HCT116 (cell line): ENCODE data around the gene ADGRD1. TPM values are rescaled to one million over a fixed set of nuclear protein-coding genes. Genes with fewer than 3 reads are reported as not detected.

Experiments used
- ATAC-seq: fragments of 200-7000 bp; cut with Tn5 transposase; 2 replicates; pipeline ENCODE4 v1.9.1; 2020; ENCODE audit warnings: mild to moderate bottlenecking, moderate library complexity
- BruUV-seq: library from RNA; stranded (reverse); fragments of 400-500 nt; replicated peaks from 2 replicates; lab custom pipeline; 2021; lab: Mats Ljungman, UMichigan
- CTCF ChIA-PET: fragments of 300-600 bp; sonication (Branson Sonifier 250); formaldehyde crosslinking; loops from one replicate; lab custom pipeline; 2021; ENCODE audit warnings: antibody characterized with exemption; lab: Charles Lee
- POLR2A ChIA-PET: fragments of 300-600, 350-600 bp; sonication (Branson Sonifier 250); formaldehyde crosslinking; loops from one replicate; lab custom pipeline; 2021; ENCODE audit warnings: antibody characterized with exemption; lab: Charles Lee
- RAD21 ChIA-PET, 2 experiments: fragments of 300-600 bp; sonication (Branson Sonifier 250); formaldehyde crosslinking; loops; one replicate each; lab custom pipeline; 2023; ENCODE audit warnings: low total read pairs in 2 of 2; ENCODE audit not compliant: uncharacterized antibody in 2 of 2, unreplicated experiment in 2 of 2, low non-redundant PET in 1 of 2; lab: Charles Lee
- DNase-seq: peaks from one replicate; pipeline ENCODE4 v3.0.0-alpha.2; 2010; ENCODE audit warnings: low read depth, low spot score
- H2AFZ ChIP-seq: fragments of 200-600 bp; shearing (Covaris generic), sonication (generic); 2 replicates; pipeline ENCODE4 v1.6.1; 2017; ENCODE audit warnings: low read depth, mixed run types, mixed read lengths, antibody characterized with exemption, low read length; ENCODE audit not compliant: poor library complexity, severe bottlenecking
- H3K27ac ChIP-seq: 2 replicates; pipeline ENCODE4 v1.5.1; 2012; ENCODE audit warnings: low read depth, low read length
- H3K27me3 ChIP-seq: fragments of 200-600 bp; sonication (generic); 2 replicates; pipeline ENCODE4 v1.6.1; 2016; ENCODE audit warnings: mixed run types, low read length, mixed read lengths; ENCODE audit not compliant: insufficient read depth
- H3K36me3 ChIP-seq, 2 experiments: fragments of 200-500 bp in 1 of 2; fragments of 200-600 bp in 1 of 2; sonication (Bioruptor generic) in 1 of 2; sonication (generic) in 1 of 2; 2 replicates each; pipeline versions ENCODE4 v1.5.1 to v1.6.1; 2014 to 2016; ENCODE audit warnings: low read length in 2 of 2, inconsistent platforms in 1 of 2, mixed read lengths in 1 of 2, mixed run types in 1 of 2; ENCODE audit not compliant: insufficient read depth in 2 of 2, control insufficient read depth in 1 of 2
- H3K4me1 ChIP-seq, 2 experiments: fragments of 200-600 bp in 1 of 2; sonication (generic) in 1 of 2; 2 replicates each; pipeline versions ENCODE4 v1.5.1 to v1.6.1; 2012 to 2017; ENCODE audit warnings: low read length in 2 of 2, inconsistent platforms in 1 of 2, mild to moderate bottlenecking in 1 of 2, mixed read lengths in 1 of 2, mixed run types in 1 of 2, moderate library complexity in 1 of 2; ENCODE audit not compliant: insufficient read depth in 2 of 2, control insufficient read depth in 1 of 2
- H3K4me2 ChIP-seq: fragments of 200-600 bp; sonication (generic); 2 replicates; pipeline ENCODE4 v1.6.1; 2017; ENCODE audit warnings: mixed run types, low read length, mixed read lengths
- H3K4me3 ChIP-seq, 2 experiments: fragments of 200-600 bp in 1 of 2; sonication (generic) in 1 of 2; replicated peaks in 1 of 2; 2 replicates each; pipeline ENCODE4 v1.5.1; 2011 to 2016; ENCODE audit warnings: low read length in 2 of 2, control low read depth in 1 of 2, low read depth in 1 of 2, mild to moderate bottlenecking in 1 of 2, mixed read lengths in 1 of 2, mixed run types in 1 of 2
- H3K79me2 ChIP-seq: fragments of 200-600 bp; sonication (generic); 2 replicates; pipeline ENCODE4 v1.6.1; 2017; ENCODE audit warnings: mild to moderate bottlenecking, mixed run types, low read length, moderate library complexity, mixed read lengths; ENCODE audit not compliant: insufficient read depth
- H3K9ac ChIP-seq: fragments of 200-600 bp; sonication (generic); 2 replicates; pipeline ENCODE4 v1.6.1; 2016; ENCODE audit warnings: low read length, mixed read lengths
- H3K9me2 ChIP-seq: fragments of 200-600 bp; sonication (generic), shearing (Covaris generic); 2 replicates; pipeline ENCODE4 v1.6.1; 2017; ENCODE audit warnings: mixed run types, mild to moderate bottlenecking, moderate library complexity; ENCODE audit not compliant: insufficient read depth
- H3K9me3 ChIP-seq, 2 experiments: fragments of 200-500 bp in 1 of 2; fragments of 200-600 bp in 1 of 2; sonication (Bioruptor generic) in 1 of 2; sonication (generic) in 1 of 2; 2 replicates each; pipeline ENCODE4 v1.6.1; 2014 to 2017; ENCODE audit warnings: low read length in 2 of 2, mixed read lengths in 2 of 2, inconsistent platforms in 1 of 2, low read depth in 1 of 2, mild to moderate bottlenecking in 1 of 2, mixed run types in 1 of 2, moderate library complexity in 1 of 2; ENCODE audit not compliant: control insufficient read depth in 1 of 2, insufficient read depth in 1 of 2
- H4K20me1 ChIP-seq: fragments of 200-600 bp; sonication (generic), shearing (Covaris generic); 2 replicates; pipeline ENCODE4 v1.6.1; 2017; ENCODE audit warnings: mixed run types, mild to moderate bottlenecking, moderate library complexity; ENCODE audit not compliant: insufficient read depth
- CEBPB ChIP-seq: IDR thresholded peaks from 2 replicates; pipeline ENCODE4 v1.6.1; 2012; ENCODE audit warnings: low read depth
- EZH2phosphoT487 ChIP-seq: fragments of 200-600 bp; IDR thresholded peaks from 2 replicates; pipeline ENCODE4 v1.6.1; 2018; ENCODE audit warnings: antibody characterized with exemption, borderline replicate concordance
- JUND ChIP-seq: IDR thresholded peaks from 2 replicates; pipeline ENCODE4 v1.6.1; 2012
- POLR2A ChIP-seq: IDR thresholded peaks from 2 replicates; pipeline ENCODE4 v1.7.0; 2011; ENCODE audit warnings: borderline replicate concordance; ENCODE audit not compliant: insufficient read depth, insufficient read length; ENCODE audit errors: extremely low read depth
- SIN3A ChIP-seq: IDR thresholded peaks from 2 replicates; pipeline ENCODE4 v1.6.1; 2012; ENCODE audit warnings: low read depth
- ZFX ChIP-seq: fragments of 450-650 bp; IDR thresholded peaks from 2 replicates; pipeline ENCODE4 v1.6.1; 2017
- intact Hi-C: fragments of 100-400 bp; cut with micrococcal nuclease; formaldehyde crosslinking; loops from 2 replicates; pipeline ENCODE4 v1.10.0; 2022
- total RNA-seq: library from RNA; stranded (reverse); gene quantifications from one replicate; pipeline ENCODE4 v1.2.1, GENCODE V29; 2021; ENCODE audit not compliant: unreplicated experiment
- TF ChIP-seq, protein P1 (sequence below): IDR thresholded peaks from 2 replicates; pipeline ENCODE4 v1.6.1; 2012; ENCODE audit warnings: low read depth
- TF ChIP-seq, protein P2 (sequence below): IDR thresholded peaks from 2 replicates; pipeline ENCODE4 v1.6.1; 2011; ENCODE audit warnings: mild to moderate bottlenecking, low read length, moderate library complexity; ENCODE audit not compliant: insufficient replicate concordance; ENCODE audit errors: extremely low read depth
- TF ChIP-seq, protein P3 (sequence below), 3 experiments: fragments of 200-600 bp in 1 of 3; sonication (generic) in 1 of 3; IDR thresholded peaks in 2 of 3; conservative IDR thresholded peaks in 1 of 3; 2 replicates each; pipeline ENCODE4 v1.5.1; 2012 to 2017; ENCODE audit warnings: low read depth in 2 of 3, low read length in 2 of 3, antibody characterized with exemption in 1 of 3, borderline replicate concordance in 1 of 3, control low read depth in 1 of 3, mild to moderate bottlenecking in 1 of 3, mixed read lengths in 1 of 3, mixed run types in 1 of 3, moderate library complexity in 1 of 3; ENCODE audit not compliant: insufficient read depth in 1 of 3
- TF ChIP-seq, protein P4 (sequence below): IDR thresholded peaks from 2 replicates; pipeline ENCODE4 v1.6.1; 2012

The ADGRD1 gene
- total RNA-seq, 1 experiment from 2014 or later, result 0.44 TPM

DNA sequence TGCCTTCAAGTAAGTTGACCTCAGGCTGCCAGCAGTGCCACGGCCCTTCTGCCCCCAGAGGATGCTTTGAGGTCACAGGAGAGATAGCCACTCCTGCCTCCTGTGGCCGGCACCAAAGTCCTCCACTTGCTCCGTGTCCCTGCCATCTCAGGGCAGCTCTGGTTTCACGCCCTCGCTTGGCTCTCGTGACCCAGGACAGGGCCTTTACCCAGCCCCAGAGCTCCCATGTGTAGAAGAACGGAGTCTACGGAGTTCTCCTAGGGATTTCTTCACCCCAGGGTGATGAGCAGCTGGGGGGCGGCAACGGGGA, 178.1 kb downstream of the ADGRD1 start:
- no peaks in the 10 kb centered on the region for H3K36me3 ChIP-seq
- no peak overlapping the region for H3K9ac ChIP-seq
- H3K9me3 ChIP-seq, result no peaks in the 10 kb centered on the region
- ChIA-PET CTCF (interaction anchor here (0.7 to 3.1 kb wide), 14 partner anchors 15 to 730 kb away, joined by 3 to 27 read pairs (median 4); no protein-coding TSS in a partner anchor), RAD21 (interaction anchor here (0.7 to 1.0 kb wide), 5 partner anchors 16 to 215 kb away, joined by 3 to 6 read pairs (median 5); no protein-coding TSS in a partner anchor), POLR2A (interaction anchor here (0.9 kb wide), 1 partner anchor 26 kb away, joined by 3 read pairs; no protein-coding TSS in a partner anchor)
- intact Hi-C loops, result loop anchor here (1.0 to 5.0 kb wide), 3 partner anchors 27 to 369 kb away; no protein-coding TSS in a partner anchor
- peaks cover 4 to 19% of the 10 kb centered on the region in 2 experiments; a peak in 3 of 4 replicates for H3K4me1 ChIP-seq
- no peaks in the 10 kb centered on the region for H4K20me1 ChIP-seq
- H2AFZ ChIP-seq, result no peak overlapping the region
- no peak overlapping the region for H3K27ac ChIP-seq
- DNase-seq (no peak), ATAC-seq (no peak)
- BruUV-seq, result no TSS peak
- no peaks in the 10 kb centered on the region for H3K27me3 ChIP-seq
- peak overlapping the region in 1 of 2 experiments; percentile 22; a peak in 1 of 4 replicates for H3K4me3 ChIP-seq
- H3K9me2 ChIP-seq, result no peaks in the 10 kb centered on the region
- peak overlapping the region; percentile 70 for H3K4me2 ChIP-seq
- H3K79me2 ChIP-seq, result no peaks in the 10 kb centered on the region
- TF ChIP-seq, protein P1, sequence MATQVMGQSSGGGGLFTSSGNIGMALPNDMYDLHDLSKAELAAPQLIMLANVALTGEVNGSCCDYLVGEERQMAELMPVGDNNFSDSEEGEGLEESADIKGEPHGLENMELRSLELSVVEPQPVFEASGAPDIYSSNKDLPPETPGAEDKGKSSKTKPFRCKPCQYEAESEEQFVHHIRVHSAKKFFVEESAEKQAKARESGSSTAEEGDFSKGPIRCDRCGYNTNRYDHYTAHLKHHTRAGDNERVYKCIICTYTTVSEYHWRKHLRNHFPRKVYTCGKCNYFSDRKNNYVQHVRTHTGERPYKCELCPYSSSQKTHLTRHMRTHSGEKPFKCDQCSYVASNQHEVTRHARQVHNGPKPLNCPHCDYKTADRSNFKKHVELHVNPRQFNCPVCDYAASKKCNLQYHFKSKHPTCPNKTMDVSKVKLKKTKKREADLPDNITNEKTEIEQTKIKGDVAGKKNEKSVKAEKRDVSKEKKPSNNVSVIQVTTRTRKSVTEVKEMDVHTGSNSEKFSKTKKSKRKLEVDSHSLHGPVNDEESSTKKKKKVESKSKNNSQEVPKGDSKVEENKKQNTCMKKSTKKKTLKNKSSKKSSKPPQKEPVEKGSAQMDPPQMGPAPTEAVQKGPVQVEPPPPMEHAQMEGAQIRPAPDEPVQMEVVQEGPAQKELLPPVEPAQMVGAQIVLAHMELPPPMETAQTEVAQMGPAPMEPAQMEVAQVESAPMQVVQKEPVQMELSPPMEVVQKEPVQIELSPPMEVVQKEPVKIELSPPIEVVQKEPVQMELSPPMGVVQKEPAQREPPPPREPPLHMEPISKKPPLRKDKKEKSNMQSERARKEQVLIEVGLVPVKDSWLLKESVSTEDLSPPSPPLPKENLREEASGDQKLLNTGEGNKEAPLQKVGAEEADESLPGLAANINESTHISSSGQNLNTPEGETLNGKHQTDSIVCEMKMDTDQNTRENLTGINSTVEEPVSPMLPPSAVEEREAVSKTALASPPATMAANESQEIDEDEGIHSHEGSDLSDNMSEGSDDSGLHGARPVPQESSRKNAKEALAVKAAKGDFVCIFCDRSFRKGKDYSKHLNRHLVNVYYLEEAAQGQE, result no peak
- TF ChIP-seq POLR2A (no peak), JUND (no peak), ZFX (no peak), CEBPB (no peak), EZH2phosphoT487 (no peak), SIN3A (no peak)
- TF ChIP-seq, protein P2, sequence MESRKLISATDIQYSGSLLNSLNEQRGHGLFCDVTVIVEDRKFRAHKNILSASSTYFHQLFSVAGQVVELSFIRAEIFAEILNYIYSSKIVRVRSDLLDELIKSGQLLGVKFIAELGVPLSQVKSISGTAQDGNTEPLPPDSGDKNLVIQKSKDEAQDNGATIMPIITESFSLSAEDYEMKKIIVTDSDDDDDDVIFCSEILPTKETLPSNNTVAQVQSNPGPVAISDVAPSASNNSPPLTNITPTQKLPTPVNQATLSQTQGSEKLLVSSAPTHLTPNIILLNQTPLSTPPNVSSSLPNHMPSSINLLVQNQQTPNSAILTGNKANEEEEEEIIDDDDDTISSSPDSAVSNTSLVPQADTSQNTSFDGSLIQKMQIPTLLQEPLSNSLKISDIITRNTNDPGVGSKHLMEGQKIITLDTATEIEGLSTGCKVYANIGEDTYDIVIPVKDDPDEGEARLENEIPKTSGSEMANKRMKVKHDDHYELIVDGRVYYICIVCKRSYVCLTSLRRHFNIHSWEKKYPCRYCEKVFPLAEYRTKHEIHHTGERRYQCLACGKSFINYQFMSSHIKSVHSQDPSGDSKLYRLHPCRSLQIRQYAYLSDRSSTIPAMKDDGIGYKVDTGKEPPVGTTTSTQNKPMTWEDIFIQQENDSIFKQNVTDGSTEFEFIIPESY, result no peak
- TF ChIP-seq, protein P3, sequence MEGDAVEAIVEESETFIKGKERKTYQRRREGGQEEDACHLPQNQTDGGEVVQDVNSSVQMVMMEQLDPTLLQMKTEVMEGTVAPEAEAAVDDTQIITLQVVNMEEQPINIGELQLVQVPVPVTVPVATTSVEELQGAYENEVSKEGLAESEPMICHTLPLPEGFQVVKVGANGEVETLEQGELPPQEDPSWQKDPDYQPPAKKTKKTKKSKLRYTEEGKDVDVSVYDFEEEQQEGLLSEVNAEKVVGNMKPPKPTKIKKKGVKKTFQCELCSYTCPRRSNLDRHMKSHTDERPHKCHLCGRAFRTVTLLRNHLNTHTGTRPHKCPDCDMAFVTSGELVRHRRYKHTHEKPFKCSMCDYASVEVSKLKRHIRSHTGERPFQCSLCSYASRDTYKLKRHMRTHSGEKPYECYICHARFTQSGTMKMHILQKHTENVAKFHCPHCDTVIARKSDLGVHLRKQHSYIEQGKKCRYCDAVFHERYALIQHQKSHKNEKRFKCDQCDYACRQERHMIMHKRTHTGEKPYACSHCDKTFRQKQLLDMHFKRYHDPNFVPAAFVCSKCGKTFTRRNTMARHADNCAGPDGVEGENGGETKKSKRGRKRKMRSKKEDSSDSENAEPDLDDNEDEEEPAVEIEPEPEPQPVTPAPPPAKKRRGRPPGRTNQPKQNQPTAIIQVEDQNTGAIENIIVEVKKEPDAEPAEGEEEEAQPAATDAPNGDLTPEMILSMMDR (IDR thresholded peaks at IDR 0.05 in 2 of 3, conservative IDR thresholded peaks at IDR 0.05 in 1 of 3; ENCODE audit: borderline replicate concordance in 1 of 3, insufficient read depth in 1 of 3, low read depth in 2 of 3, low read length in 2 of 3), result no peak
- TF ChIP-seq, protein P4, sequence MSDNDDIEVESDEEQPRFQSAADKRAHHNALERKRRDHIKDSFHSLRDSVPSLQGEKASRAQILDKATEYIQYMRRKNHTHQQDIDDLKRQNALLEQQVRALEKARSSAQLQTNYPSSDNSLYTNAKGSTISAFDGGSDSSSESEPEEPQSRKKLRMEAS, result no peak
- TF ChIP-seq, all 23 proteins: peak for 0
